GM21526 (cell line): ENCODE measurements around the gene CCDC59.
A peak's percentile ranks its signal among the peaks of the same experiment; 100 is the strongest.
"Not testable (repeated sequence)": the region's sequence is repeated elsewhere in the genome, so short reads cannot be mapped to it uniquely, and the experiment has no call there.

Source experiments
- ATAC-seq: cut with Tn5 transposase; IDR thresholded peaks from one replicate; pipeline ENCODE4 v1.9.1; 2021; ENCODE audit warnings: moderate library complexity; ENCODE audit not compliant: unreplicated experiment, low FRiP score

Gene CCDC59

GRCh38 chr12:82358200-82359114 lies at the start of gene CCDC59, which contains the start of gene METTL25:
CCDC59 (minus strand) TSS chr12:82358387; CDS start chr12:82358376, 11 bp downstream.
METTL25 (plus strand) TSS chr12:82358529; CDS start chr12:82358566, 37 bp downstream.
- peak; percentile 93 for ATAC-seq

- ATAC-seq: no peak
These were observed 49.3 kb upstream of the CCDC59 start for GRCh38 chr12:82407481-82407880.

GRCh38 chr12:82406651-82407050 lies 48.5 kb upstream of the CCDC59 start:
- no peak for ATAC-seq

- no peak for ATAC-seq
These were observed 42.6 kb upstream of the CCDC59 start for GRCh38 chr12:82400819-82401218.

- ATAC-seq: no peak
These were observed 40.7 kb upstream of the CCDC59 start for GRCh38 chr12:82398879-82399278.

GRCh38 chr12:82383930-82384552 lies 25.9 kb upstream of the CCDC59 start:
- ATAC-seq: no peak

- no peak for ATAC-seq
These were observed 20.8 kb upstream of the CCDC59 start for GRCh38 chr12:82378997-82379396.

GRCh38 chr12:82375201-82375600 lies 17.0 kb upstream of the CCDC59 start:
- no peak for ATAC-seq

- no peak for ATAC-seq
These were observed 8.0 kb upstream of the CCDC59 start for GRCh38 chr12:82366197-82366596.

- ATAC-seq: no peak
These were observed 5.8 kb upstream of the CCDC59 start for GRCh38 chr12:82363990-82364389.

GRCh38 chr12:82361461-82361915 lies 3.3 kb upstream of the CCDC59 start:
- no peak for ATAC-seq

GRCh38 chr12:82360834-82361233 lies 2.6 kb upstream of the CCDC59 start:
- not testable (repeated sequence) for ATAC-seq

GRCh38 chr12:82359115-82359478 lies 910 bp upstream of the CCDC59 start:
- peak; percentile 22 for ATAC-seq

- ATAC-seq: no peak
These were observed 365 bp downstream of the CCDC59 start for GRCh38 chr12:82357845-82358199.

- ATAC-seq: no peak
These were observed 847 bp downstream of the CCDC59 start for GRCh38 chr12:82357340-82357739.

- ATAC-seq: no peak
These were observed 6.8 kb downstream of the CCDC59 start for GRCh38 chr12:82351390-82351789.

GRCh38 chr12:82350161-82350560 lies 8.0 kb downstream of the CCDC59 start:
- ATAC-seq: no peak

- no peak for ATAC-seq
These were observed 28.7 kb downstream of the CCDC59 start for GRCh38 chr12:82329508-82329907.

GRCh38 chr12:82327861-82328260 lies 30.3 kb downstream of the CCDC59 start:
- ATAC-seq: no peak

GRCh38 chr12:82326905-82327503 lies 31.2 kb downstream of the CCDC59 start:
- peak; percentile 61 for ATAC-seq
